ENCODE data around the gene SLC6A7.

SLC6A7 gene

GRCh38 chr5:150186897-150187296 lies 3.0 kb upstream of the SLC6A7 start:
- Histone ChIP-seq H3K27ac (ENCODE audit: low read length) (no peak overlapping the region), H3K9ac (ENCODE audit: low read length) (no peak overlapping the region), H3K9me3 (ENCODE audit: insufficient read depth, low read length) (no peaks in the 10 kb centered on the region), H3K4me2 (ENCODE audit: low read length) (no peak overlapping the region), H2AFZ (ENCODE audit: low read depth, low read length) (no peak overlapping the region), H3K4me3 (ENCODE audit: low read length) (no peak overlapping the region), H3K79me2 (ENCODE audit: low read length) (no peaks in the 10 kb centered on the region), H3K4me1 (ENCODE audit: low read length) (no peaks in the 10 kb centered on the region), H4K20me1 (ENCODE audit: insufficient read depth, low read length) (no peaks in the 10 kb centered on the region), H3K27me3 (ENCODE audit: low read depth, low read length) (peaks cover 3% of the 10 kb centered on the region; the same call in 1 of the 2 replicates), H3K36me3 (replicated peaks; ENCODE audit: low read depth, low read length) (no peaks in the 10 kb centered on the region)
- no peak for TF ChIP-seq EZH2phosphoT487 (IDR thresholded peaks at IDR 0.05; ENCODE audit: low read depth)
- TF ChIP-seq, protein P1, sequence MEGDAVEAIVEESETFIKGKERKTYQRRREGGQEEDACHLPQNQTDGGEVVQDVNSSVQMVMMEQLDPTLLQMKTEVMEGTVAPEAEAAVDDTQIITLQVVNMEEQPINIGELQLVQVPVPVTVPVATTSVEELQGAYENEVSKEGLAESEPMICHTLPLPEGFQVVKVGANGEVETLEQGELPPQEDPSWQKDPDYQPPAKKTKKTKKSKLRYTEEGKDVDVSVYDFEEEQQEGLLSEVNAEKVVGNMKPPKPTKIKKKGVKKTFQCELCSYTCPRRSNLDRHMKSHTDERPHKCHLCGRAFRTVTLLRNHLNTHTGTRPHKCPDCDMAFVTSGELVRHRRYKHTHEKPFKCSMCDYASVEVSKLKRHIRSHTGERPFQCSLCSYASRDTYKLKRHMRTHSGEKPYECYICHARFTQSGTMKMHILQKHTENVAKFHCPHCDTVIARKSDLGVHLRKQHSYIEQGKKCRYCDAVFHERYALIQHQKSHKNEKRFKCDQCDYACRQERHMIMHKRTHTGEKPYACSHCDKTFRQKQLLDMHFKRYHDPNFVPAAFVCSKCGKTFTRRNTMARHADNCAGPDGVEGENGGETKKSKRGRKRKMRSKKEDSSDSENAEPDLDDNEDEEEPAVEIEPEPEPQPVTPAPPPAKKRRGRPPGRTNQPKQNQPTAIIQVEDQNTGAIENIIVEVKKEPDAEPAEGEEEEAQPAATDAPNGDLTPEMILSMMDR (IDR thresholded peaks at IDR 0.05; ENCODE audit: low read depth, low read length) = no peak

GRCh38 chr5:150188146-150188842 lies 1.6 kb upstream of the SLC6A7 start:
- H3K4me3 ChIP-seq (ENCODE audit: low read length) = no peak overlapping the region
- no peaks in the 10 kb centered on the region for H3K36me3 ChIP-seq (replicated peaks; ENCODE audit: low read depth, low read length)
- H3K4me2 ChIP-seq (ENCODE audit: low read length) = no peak overlapping the region
- H3K9me3 ChIP-seq (ENCODE audit: insufficient read depth, low read length) = no peaks in the 10 kb centered on the region
- H3K9ac ChIP-seq (ENCODE audit: low read length) = no peak overlapping the region
- no peak overlapping the region for H3K27ac ChIP-seq (ENCODE audit: low read length)
- no peak for TF ChIP-seq EZH2phosphoT487 (IDR thresholded peaks at IDR 0.05; ENCODE audit: low read depth)
- TF ChIP-seq, protein P1 (IDR thresholded peaks at IDR 0.05; ENCODE audit: low read depth, low read length) = no peak
- peaks cover 3% of the 10 kb centered on the region; the same call in 1 of the 2 replicates for H3K27me3 ChIP-seq (ENCODE audit: low read depth, low read length)
- no peak overlapping the region for H2AFZ ChIP-seq (ENCODE audit: low read depth, low read length)
- H4K20me1 ChIP-seq (ENCODE audit: insufficient read depth, low read length) = no peaks in the 10 kb centered on the region
- no peaks in the 10 kb centered on the region for H3K4me1 ChIP-seq (ENCODE audit: low read length)
- H3K79me2 ChIP-seq (ENCODE audit: low read length) = no peaks in the 10 kb centered on the region

GRCh38 chr5:150189326-150189725 lies 536 bp upstream of the SLC6A7 start:
- Histone ChIP-seq H3K36me3 (replicated peaks; ENCODE audit: low read depth, low read length) (no peaks in the 10 kb centered on the region), H3K4me3 (ENCODE audit: low read length) (no peak overlapping the region), H3K9ac (ENCODE audit: low read length) (no peak overlapping the region), H3K27me3 (ENCODE audit: low read depth, low read length) (peaks cover 3% of the 10 kb centered on the region; the same call in 1 of the 2 replicates), H2AFZ (ENCODE audit: low read depth, low read length) (no peak overlapping the region), H3K79me2 (ENCODE audit: low read length) (no peaks in the 10 kb centered on the region), H3K4me2 (ENCODE audit: low read length) (no peak overlapping the region), H3K4me1 (ENCODE audit: low read length) (no peaks in the 10 kb centered on the region), H3K27ac (ENCODE audit: low read length) (no peak overlapping the region), H4K20me1 (ENCODE audit: insufficient read depth, low read length) (no peaks in the 10 kb centered on the region), H3K9me3 (ENCODE audit: insufficient read depth, low read length) (no peaks in the 10 kb centered on the region)
- TF ChIP-seq, protein P1 (IDR thresholded peaks at IDR 0.05; ENCODE audit: low read depth, low read length) = no peak
- no peak for TF ChIP-seq EZH2phosphoT487 (IDR thresholded peaks at IDR 0.05; ENCODE audit: low read depth)

DNA sequence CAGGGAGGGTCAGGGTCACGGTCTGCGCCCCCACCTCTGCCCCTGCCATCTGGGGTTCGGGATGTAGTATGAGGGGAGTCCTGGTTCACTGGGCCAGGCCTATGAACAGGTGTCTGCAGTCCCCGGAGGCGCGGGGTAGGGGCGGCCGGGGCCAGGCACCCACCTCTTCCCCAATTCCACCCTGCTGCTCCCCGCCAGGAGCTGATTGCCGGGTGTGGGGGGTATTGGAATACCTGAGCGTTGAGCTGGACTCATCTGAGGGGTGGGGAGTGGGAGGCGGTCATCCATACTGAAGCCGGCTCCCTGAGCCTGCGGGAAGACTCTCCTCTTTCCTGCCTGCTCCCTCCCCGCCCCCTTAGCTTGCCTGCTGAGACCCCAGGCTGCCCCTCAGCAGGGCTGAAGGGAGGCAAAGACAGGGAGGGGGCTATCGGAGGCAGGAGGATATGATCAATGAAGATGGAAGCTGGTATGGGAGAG lies 679 bp downstream of the SLC6A7 start:
- Histone ChIP-seq H3K4me2 (ENCODE audit: low read length) (no peak overlapping the region), H3K4me3 (ENCODE audit: low read length) (no peak overlapping the region)

More for the DNA sequence above, 679 bp downstream of the SLC6A7 start:
- Histone ChIP-seq H3K4me1 (ENCODE audit: low read length) (no peaks in the 10 kb centered on the region), H3K36me3 (replicated peaks; ENCODE audit: low read depth, low read length) (no peaks in the 10 kb centered on the region), H3K79me2 (ENCODE audit: low read length) (no peaks in the 10 kb centered on the region), H4K20me1 (ENCODE audit: insufficient read depth, low read length) (no peaks in the 10 kb centered on the region), H2AFZ (ENCODE audit: low read depth, low read length) (no peak overlapping the region), H3K27ac (ENCODE audit: low read length) (no peak overlapping the region), H3K27me3 (ENCODE audit: low read depth, low read length) (peaks cover 3% of the 10 kb centered on the region; the same call in 1 of the 2 replicates), H3K9me3 (ENCODE audit: insufficient read depth, low read length) (no peaks in the 10 kb centered on the region), H3K9ac (ENCODE audit: low read length) (no peak overlapping the region)
- TF ChIP-seq EZH2phosphoT487 (IDR thresholded peaks at IDR 0.05; ENCODE audit: low read depth) = no peak
- TF ChIP-seq, protein P1 (IDR thresholded peaks at IDR 0.05; ENCODE audit: low read depth, low read length) = no peak
